Measurements from ENCODE around the gene NCF4. TPM values are rescaled to one million over a fixed set of nuclear protein-coding genes. Genes with fewer than 3 reads are reported as not detected.

NCF4 gene
- total RNA-seq, 1 experiment from 2014 or later: not detected

DNA sequence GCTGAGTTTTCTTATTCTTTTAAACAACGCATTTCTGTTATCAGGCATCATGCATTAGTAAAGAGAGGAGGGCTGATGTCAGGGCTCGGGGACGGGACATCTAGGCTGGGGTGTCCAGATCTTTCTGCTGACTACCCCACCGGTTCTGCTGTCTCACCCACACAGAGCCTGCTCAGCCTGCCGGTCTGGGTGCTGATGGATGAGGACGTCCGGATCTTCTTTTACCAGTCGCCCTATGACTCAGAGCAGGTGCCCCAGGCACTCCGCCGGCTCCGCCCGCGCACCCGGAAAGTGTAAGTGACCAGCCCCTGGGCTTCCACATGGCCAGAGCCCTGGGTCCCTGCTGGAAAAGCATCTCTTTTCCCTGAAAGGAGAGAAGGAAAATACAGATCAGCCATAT is 9.4 kb downstream of the NCF4 start:
- in situ Hi-C loops (cut with HindIII; ENCODE audit: low pct_unique_long_range_greater_than_20kb, low sequenced_read_pairs) (no loop called here), intact Hi-C loops (cut with micrococcal nuclease; ENCODE audit: unreplicated experiment) (no loop called here)
- Histone ChIP-seq H3K27me3 (ENCODE audit: control insufficient read depth, insufficient read depth, low read length) (no peaks in the 10 kb centered on the region; the same call in 1 of the 2 replicates), H3K4me3 (ENCODE audit: low read depth in 2 of 2, low read length in 2 of 2) (no peak overlapping the region), H3K9me3 (ENCODE audit: control insufficient read depth, insufficient read depth, low read depth, low read length) (no peaks in the 10 kb centered on the region), H3K36me3 (ENCODE audit: control insufficient read depth, insufficient read depth, low read length) (no peaks in the 10 kb centered on the region), H3K4me1 (ENCODE audit: control insufficient read depth, insufficient read depth, low read length) (no peaks in the 10 kb centered on the region), H3K27ac (ENCODE audit: low read length) (no peak overlapping the region)
- no TSS peak for BruUV-seq (replicated peaks)
- TF ChIP-seq SIN3A (IDR thresholded peaks at IDR 0.05; ENCODE audit: borderline replicate concordance, insufficient read depth, low read depth, low read length): no peak
- no peak for TF ChIP-seq TCF7L2 (IDR thresholded peaks at IDR 0.05; ENCODE audit: low read depth, low read length)
- TF ChIP-seq, protein P1, sequence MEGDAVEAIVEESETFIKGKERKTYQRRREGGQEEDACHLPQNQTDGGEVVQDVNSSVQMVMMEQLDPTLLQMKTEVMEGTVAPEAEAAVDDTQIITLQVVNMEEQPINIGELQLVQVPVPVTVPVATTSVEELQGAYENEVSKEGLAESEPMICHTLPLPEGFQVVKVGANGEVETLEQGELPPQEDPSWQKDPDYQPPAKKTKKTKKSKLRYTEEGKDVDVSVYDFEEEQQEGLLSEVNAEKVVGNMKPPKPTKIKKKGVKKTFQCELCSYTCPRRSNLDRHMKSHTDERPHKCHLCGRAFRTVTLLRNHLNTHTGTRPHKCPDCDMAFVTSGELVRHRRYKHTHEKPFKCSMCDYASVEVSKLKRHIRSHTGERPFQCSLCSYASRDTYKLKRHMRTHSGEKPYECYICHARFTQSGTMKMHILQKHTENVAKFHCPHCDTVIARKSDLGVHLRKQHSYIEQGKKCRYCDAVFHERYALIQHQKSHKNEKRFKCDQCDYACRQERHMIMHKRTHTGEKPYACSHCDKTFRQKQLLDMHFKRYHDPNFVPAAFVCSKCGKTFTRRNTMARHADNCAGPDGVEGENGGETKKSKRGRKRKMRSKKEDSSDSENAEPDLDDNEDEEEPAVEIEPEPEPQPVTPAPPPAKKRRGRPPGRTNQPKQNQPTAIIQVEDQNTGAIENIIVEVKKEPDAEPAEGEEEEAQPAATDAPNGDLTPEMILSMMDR (IDR thresholded peaks at IDR 0.05): no peak
- TF ChIP-seq, protein P2, sequence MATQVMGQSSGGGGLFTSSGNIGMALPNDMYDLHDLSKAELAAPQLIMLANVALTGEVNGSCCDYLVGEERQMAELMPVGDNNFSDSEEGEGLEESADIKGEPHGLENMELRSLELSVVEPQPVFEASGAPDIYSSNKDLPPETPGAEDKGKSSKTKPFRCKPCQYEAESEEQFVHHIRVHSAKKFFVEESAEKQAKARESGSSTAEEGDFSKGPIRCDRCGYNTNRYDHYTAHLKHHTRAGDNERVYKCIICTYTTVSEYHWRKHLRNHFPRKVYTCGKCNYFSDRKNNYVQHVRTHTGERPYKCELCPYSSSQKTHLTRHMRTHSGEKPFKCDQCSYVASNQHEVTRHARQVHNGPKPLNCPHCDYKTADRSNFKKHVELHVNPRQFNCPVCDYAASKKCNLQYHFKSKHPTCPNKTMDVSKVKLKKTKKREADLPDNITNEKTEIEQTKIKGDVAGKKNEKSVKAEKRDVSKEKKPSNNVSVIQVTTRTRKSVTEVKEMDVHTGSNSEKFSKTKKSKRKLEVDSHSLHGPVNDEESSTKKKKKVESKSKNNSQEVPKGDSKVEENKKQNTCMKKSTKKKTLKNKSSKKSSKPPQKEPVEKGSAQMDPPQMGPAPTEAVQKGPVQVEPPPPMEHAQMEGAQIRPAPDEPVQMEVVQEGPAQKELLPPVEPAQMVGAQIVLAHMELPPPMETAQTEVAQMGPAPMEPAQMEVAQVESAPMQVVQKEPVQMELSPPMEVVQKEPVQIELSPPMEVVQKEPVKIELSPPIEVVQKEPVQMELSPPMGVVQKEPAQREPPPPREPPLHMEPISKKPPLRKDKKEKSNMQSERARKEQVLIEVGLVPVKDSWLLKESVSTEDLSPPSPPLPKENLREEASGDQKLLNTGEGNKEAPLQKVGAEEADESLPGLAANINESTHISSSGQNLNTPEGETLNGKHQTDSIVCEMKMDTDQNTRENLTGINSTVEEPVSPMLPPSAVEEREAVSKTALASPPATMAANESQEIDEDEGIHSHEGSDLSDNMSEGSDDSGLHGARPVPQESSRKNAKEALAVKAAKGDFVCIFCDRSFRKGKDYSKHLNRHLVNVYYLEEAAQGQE (IDR thresholded peaks at IDR 0.05; ENCODE audit: insufficient read depth in 1 of 2, low read depth in 2 of 2, low read length in 1 of 2): no peak
- TF ChIP-seq POLR2AphosphoS5 (IDR thresholded peaks at IDR 0.05; ENCODE audit: low read depth, low read length): no peak
- ATAC-seq: no peak
- POLR2A ChIA-PET: interaction anchor here (0.5 kb wide), 1 partner anchor 12 kb away, joined by 3 read pairs; no protein-coding TSS in a partner anchor
- no peak for DNase-seq (ENCODE audit: low read depth, low spot score)
- CTCF ChIA-PET: no interaction called here

DNA sequence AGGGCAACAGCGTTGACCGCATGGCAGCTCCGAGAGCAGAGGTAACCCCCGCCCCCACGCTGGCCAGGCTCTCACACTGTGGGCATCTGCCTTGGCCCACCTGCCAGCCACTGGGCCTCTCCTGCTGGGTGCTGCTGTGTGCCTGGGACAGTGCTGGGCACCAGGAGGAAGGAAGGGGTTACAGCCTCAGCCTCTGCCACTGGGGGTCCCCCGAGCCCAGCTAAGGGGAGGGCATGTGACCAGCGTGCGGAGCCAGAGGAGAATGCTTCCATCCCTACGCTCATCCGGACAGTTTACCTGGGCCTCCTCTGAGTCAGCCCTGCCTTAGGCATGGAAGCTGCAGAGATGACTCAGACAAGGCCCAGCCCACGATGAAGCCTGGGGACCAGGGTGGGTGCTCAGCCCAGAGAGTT is 10.9 kb downstream of the NCF4 start:
- DNase-seq (ENCODE audit: low read depth, low spot score) (no peak), ATAC-seq (peak; percentile 63; the same call in 1 of the 2 replicates)
- ChIA-PET POLR2A (interaction anchor here (0.6 kb wide), 1 partner anchor 107 kb away, joined by 12 read pairs; no protein-coding TSS in a partner anchor), CTCF (no interaction called here)
- no peak overlapping the region for H3K27ac ChIP-seq (ENCODE audit: low read length)
- TF ChIP-seq, protein P2 (IDR thresholded peaks at IDR 0.05; ENCODE audit: insufficient read depth in 1 of 2, low read depth in 2 of 2, low read length in 1 of 2): no peak
- TF ChIP-seq TCF7L2 (IDR thresholded peaks at IDR 0.05; ENCODE audit: low read depth, low read length) (no peak), POLR2AphosphoS5 (IDR thresholded peaks at IDR 0.05; ENCODE audit: low read depth, low read length) (no peak), SIN3A (IDR thresholded peaks at IDR 0.05; ENCODE audit: borderline replicate concordance, insufficient read depth, low read depth, low read length) (no peak)
- TF ChIP-seq, protein P1 (IDR thresholded peaks at IDR 0.05): no peak
- in situ Hi-C loops (cut with HindIII; ENCODE audit: low pct_unique_long_range_greater_than_20kb, low sequenced_read_pairs) (no loop called here), intact Hi-C loops (cut with micrococcal nuclease; ENCODE audit: unreplicated experiment) (no loop called here)
- no peaks in the 10 kb centered on the region for H3K4me1 ChIP-seq (ENCODE audit: control insufficient read depth, insufficient read depth, low read length)
- H3K4me3 ChIP-seq (ENCODE audit: low read depth in 2 of 2, low read length in 2 of 2): no peak overlapping the region
- no peaks in the 10 kb centered on the region; the same call in 1 of the 2 replicates for H3K27me3 ChIP-seq (ENCODE audit: control insufficient read depth, insufficient read depth, low read length)
- no TSS peak for BruUV-seq (replicated peaks)
- H3K36me3 ChIP-seq (ENCODE audit: control insufficient read depth, insufficient read depth, low read length): no peaks in the 10 kb centered on the region
- no peaks in the 10 kb centered on the region for H3K9me3 ChIP-seq (ENCODE audit: control insufficient read depth, insufficient read depth, low read depth, low read length)

All from Panc1 (cell line).